Skin of body (tissue), 3 donors: ENCODE measurements around the gene ZNF653. TPM values are rescaled to one million over a fixed set of nuclear protein-coding genes. Genes with fewer than 3 reads are reported as not detected.
"Not testable (repeated sequence)": the region's sequence is repeated elsewhere in the genome, so short reads cannot be mapped to it uniquely, and the experiment has no call there.

Source experiments
- DNase-seq: peaks from one replicate; lab custom pipeline; 2025; lab: John Stamatoyannopoulos, UW
- small RNA-seq: library from RNA; depleted of rRNA; stranded (forward); fragments of <200 nt; gene quantifications from one replicate; pipeline ENCODE3, GENCODE V24; 2014; ENCODE audit warnings: low replicate concordance
- total RNA-seq: library from RNA; depleted of rRNA; stranded (reverse); fragments of >200 nt; gene quantifications from one replicate; pipeline ENCODE4 v1.2.3, GENCODE V29; 2014

ZNF653 gene
- total RNA-seq, 1 donor from 2014 or later, result 3.5 TPM

DNA sequence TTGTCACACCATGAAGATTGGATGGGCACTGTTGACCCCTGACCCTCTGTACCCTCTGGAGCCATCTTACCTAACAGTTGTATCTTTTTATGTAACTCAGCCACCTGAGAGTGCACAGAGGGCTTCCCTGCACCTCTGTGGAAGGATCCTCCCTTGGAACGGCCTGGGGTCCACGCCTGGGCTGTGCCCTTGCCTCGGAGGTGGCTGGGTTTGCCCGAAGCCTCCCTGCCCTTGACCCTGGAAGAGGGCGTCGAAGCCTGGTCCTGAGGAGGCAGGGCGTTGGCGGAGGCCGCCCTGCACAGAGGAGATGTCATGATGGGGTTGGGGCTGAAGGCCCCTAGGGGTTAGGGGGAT is 71.0 kb downstream of the ZNF653 start:
- no peak for DNase-seq

DNA sequence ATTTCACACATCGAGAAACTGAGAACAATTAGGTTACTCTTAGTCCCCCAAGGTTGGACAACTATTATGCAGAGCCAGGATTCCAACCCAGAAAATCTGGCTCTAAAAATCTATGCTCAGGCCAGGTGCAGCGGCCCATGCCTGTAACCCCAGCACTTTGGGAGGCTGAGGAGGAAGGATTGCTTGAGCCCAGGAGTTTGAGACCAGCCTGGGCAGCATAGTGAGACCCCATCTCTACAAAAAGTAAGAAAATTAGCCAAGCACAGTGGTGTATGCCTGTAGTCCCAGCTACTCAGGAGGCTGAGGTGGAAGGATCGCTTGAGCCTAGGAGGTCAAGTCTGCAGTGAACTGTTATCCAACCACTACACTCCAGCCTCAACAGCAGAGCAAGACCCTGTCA is 72.1 kb downstream of the ZNF653 start:
- DNase-seq, result not testable (repeated sequence)

Small RNA genes lying within 50 kb of the gene (small RNA-seq; reads per million reads assigned to genes)
- gene MIR7974, result 0.28 reads per million, percentile 26 among the genes with 10 or more reads in this experiment
- 0.07 reads per million for gene RN7SL833P

Other genes starting within 250 kb of the ZNF653 start
- 35.0 TPM for gene DOCK6, start 243.3 kb downstream of the ZNF653 start, total RNA-seq
- gene TSPAN16, start 209.7 kb downstream of the ZNF653 start, total RNA-seq, result not detected
- gene RAB3D, start 166.2 kb downstream of the ZNF653 start, total RNA-seq, result 29.7 TPM
- gene TMEM205, start 159.6 kb downstream of the ZNF653 start, total RNA-seq, result 35.3 TPM
- gene CCDC159, start 159.3 kb downstream of the ZNF653 start, total RNA-seq, result 12.4 TPM
- 5.7 TPM for gene PLPPR2, start 150.4 kb downstream of the ZNF653 start, total RNA-seq
- 0.30 TPM for gene SWSAP1, start 131.2 kb downstream of the ZNF653 start, total RNA-seq
- gene EPOR, start 121.5 kb downstream of the ZNF653 start, total RNA-seq, result 3.6 TPM
- gene RGL3, start 86.5 kb downstream of the ZNF653 start, total RNA-seq, result 1.8 TPM
- 0.20 TPM for gene ODAD3, start 70.7 kb downstream of the ZNF653 start, total RNA-seq
- 62.4 TPM for gene PRKCSH, start 70.2 kb downstream of the ZNF653 start, total RNA-seq
- 0.20 TPM for gene ELAVL3, start 24.8 kb downstream of the ZNF653 start, total RNA-seq
- 24.4 TPM for gene ECSIT, start 23.3 kb upstream of the ZNF653 start, total RNA-seq
- 10.8 TPM for gene CNN1, start 33.0 kb upstream of the ZNF653 start, total RNA-seq
- 13.1 TPM for gene ELOF1, start 53.4 kb upstream of the ZNF653 start, total RNA-seq
- gene ACP5, start 71.8 kb upstream of the ZNF653 start, total RNA-seq, result 8.6 TPM
- gene ZNF627, start 91.6 kb upstream of the ZNF653 start, total RNA-seq, result 29.2 TPM
- 18.0 TPM for gene ZNF823, start 233.1 kb upstream of the ZNF653 start, total RNA-seq